Activated CD8-positive, alpha-beta memory T cell treated with anti-CD3 and anti-CD28 coated beads for 4 hours (primary cell): Measurements from ENCODE around the gene GALNT2.

Experiments used
- DNase-seq, 2 donors: peaks; one replicate each; pipeline ENCODE4 v3.0.0-alpha.2; 2020; ENCODE audit warnings: low read depth in 2 of 2

The GALNT2 gene

DNA sequence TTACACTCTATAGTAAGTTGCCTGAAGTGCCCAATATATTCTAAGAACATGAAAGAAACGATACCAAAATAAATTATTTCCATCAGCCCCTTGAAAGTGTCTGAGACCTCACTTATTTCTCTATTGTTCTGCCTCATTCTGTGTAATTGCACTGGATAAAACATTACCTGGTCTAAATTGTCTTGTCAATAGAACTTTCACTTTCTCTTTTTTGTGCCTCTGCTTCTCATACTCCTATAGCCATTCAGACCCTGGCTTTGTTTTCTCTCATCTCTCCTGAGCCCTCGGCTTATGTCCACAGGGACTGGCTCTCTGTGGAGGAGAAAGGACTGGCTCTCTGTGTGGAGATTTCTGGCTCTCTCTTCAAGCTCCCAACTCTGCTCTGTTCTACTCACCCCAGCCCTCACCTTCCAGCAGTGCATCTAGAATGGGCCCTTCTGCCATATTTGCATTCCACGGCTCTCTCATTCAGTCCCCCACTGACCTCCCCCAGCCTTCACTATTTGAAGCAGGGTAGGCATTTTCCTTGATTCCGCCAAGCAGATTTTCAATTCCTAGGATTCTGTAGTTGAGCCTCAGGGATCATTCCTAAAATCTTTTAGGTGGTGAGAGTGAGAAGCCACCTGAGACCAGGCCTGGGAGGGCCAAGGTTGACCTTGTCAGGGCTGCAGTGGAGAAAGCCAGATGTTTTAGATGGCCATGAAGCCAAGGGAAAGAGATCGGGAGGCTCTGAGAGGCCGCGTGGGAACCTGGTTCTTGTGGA lies 15.9 kb upstream of the GALNT2 start:
- DNase-seq: no peak

GRCh38 chr1:230052018-230052417 lies 15.0 kb upstream of the GALNT2 start:
- no peak for DNase-seq

DNA sequence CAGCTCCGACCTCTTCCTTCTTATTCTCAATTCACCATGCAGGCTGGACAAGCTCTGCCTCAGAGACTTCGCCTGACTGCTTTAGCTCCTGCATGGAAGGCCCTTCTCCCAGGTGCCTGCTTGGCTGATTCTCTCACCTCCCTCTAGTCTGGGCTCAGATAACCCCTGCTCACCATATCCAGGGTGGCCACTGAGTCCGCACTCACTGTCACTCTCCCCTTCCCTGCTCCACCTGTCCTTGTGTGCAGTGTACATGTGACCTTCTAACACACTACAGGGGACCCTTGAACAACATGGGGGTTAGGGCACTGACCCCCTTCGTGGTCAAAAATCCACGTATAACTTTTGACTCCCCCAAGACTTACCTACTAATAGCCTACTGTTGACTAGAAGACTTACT lies 14.4 kb upstream of the GALNT2 start:
- DNase-seq: no peak

- DNase-seq: no peak
These were observed 12.8 kb upstream of the GALNT2 start for GRCh38 chr1:230054092-230054749.

DNA sequence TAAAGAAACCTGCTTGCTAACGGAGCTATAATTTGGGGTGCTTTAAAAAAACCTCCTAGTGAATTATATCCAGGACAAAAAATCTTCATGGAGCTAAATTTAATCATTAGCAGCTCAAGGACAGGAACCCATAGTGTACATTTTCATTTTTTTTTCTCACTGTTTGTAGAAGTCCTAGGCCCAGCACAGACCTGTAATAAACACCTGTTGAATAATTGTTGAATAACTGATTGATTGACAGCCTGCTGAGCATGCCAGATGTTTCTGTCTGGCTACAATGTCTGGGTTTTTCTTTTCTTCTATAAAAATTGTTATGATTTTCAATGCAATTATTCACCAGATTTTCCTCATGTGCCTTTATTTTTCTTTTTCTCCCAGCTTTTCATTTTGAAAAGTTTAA lies 10.9 kb upstream of the GALNT2 start:
- DNase-seq: no peak

DNA sequence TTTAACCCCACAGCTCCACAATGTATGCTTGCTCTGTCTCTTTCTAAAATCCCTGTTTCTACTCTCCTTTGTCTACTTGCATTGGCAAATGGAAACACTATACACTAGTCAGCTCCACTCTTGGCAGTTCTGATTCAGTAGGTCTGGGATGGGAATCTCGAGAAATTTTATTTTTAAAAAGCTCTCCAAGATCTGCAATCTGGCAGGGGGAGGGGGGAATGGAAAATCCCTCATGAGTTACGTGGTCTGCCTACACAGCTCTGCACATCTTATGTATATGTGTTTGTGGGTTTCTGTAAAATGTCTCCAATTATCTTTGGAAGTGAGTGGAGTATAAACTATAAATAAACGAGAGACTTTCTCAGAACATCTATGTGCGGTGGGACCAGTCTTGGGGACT lies 9.9 kb upstream of the GALNT2 start:
- no peak for DNase-seq

DNA sequence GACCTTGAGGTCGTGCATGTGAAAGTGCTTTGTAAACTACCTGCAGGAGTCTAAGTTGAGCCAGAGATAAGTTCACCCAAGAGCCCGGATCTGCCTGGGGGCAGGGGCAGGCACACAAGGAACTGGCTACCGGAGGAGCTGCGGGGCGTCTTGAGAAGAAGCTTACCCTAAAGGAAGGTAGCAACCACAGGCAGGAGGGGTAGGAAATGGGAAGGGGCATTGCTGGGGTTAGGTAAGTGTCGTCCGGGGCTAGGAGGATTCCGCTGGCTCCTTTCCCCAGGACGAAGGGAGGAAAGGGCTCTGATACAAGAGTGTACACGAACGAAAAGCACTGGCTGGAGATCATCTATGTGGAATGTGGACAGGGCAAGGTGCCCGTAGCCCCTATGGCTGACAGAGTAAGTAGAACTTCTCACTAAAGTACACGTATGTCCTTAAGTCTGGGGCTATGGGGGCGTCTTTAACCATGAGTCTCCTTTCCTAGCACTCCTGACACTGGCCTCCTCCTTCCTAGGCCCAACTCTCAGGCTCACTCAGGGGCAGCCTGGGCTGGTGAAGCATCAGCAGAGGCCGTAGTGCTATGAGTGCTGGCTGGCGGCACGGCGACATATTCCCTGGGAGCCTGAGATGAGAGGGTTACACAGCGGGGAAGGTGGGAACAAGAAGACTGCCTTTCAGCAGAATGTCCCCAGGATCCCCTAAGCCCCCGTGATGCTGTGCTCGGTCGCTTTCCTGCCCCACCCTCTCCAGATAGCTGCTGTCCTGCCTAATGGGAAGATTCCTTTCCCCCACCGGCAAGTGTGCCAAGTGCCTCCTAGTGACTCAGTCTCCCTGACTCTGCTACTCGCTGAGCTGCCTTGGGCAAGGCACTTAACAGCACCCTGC lies 9.1 kb upstream of the GALNT2 start:
- DNase-seq: no peak

- DNase-seq: no peak
These were observed 8.4 kb upstream of the GALNT2 start for GRCh38 chr1:230058626-230059025.

GRCh38 chr1:230061801-230062200 lies 5.2 kb upstream of the GALNT2 start:
- DNase-seq: no peak

DNA sequence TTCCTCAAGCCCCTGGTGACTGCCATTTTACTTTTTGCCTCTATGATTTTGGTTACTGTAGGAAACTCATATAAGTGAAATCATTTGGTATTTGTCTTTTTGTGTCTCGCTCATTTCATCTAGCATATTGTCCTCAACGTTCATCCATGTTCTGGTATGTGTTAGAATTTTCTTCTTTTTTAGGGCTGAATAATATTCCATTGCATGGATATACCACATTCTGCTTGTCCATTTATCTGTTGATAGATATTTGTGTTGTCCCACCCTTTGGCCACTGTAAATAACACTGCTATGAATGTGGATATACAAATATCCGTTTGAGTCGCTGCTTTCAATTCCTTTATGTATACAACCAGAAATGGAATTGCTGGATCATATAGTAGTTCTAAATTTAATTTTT lies 4.5 kb upstream of the GALNT2 start:
- DNase-seq: no peak

DNA sequence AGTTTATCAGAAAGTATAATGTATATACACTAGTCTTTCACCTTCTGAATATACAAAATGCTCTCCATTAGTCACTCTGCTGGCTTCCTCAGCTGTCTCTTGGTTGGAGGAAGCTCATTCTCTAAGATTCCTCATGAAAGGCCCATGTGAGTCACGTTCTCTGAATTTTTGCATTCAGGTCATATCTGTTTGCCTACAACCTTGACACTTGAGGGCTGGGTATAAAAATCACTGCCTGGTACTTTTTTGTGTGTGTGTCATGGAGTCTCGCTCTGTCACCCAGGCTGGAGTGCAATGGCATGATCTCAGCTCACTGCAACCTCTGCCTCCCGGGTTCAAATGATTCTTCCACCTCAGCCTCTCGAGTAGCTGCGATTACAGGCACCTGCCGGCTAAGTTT lies 2.8 kb upstream of the GALNT2 start:
- DNase-seq: no peak

GRCh38 chr1:230065161-230065560 lies 1.9 kb upstream of the GALNT2 start:
- no peak for DNase-seq

GRCh38 chr1:230065571-230065970 lies 1.5 kb upstream of the GALNT2 start:
- no peak for DNase-seq

DNA sequence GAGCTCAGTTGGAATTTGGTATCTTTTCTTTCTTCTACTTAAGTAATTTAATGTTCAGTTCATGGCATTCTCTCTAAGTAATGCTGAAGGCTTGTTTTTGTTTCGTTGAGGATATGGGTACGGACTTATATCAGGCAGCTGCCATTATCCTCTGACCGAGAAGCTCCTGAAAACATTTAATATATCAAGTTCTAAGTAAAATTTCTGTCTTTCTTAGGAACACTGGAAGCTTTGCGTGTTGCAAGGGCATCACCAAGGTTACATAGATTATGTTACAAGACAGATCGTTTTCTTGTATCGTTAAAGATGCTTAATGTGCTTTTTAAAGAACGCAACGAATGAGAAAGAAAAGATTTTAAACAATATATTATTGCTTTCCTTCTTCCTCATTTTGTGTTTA lies 1.0 kb upstream of the GALNT2 start:
- DNase-seq: no peak

- DNase-seq: no peak
These were observed 407 bp downstream of the GALNT2 start for GRCh38 chr1:230067419-230067870.

DNA sequence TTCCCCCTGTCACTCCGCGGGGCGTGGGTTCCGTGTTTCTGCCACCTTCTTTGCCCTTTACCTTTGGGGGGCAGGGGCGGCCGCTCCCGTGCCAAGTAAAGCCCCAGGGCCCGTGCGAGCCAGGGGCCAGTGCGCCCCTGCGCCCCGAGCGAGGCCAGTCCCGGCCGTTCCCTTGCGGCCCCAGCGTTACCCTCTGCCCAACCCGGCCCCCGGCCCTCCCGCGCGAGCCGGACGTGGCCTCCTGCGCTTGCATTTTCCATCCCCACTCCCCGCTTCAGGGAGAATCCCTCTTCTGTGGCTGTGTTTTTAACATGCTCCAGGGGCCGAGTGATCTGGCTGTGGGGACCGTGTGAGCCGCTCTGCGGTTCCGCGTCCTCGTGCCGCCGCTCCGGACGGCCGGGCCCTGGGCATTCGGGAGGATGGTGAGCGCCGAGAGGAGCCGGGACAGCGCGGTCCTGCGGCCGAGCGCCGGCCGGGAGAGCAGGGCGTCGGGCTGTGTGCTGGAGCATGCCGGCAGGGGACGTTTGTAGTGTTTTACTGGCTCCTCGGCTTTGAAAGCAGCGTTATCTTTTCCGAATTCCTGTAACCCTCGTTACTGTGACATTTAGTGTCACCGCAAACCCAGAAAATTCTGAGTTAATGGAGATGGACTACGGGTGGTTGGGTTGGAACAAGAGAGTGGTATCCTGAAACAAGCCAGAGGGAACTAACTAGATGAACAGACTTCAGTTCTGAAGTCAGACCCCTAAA lies 1.0 kb downstream of the GALNT2 start:
- no peak for DNase-seq

GRCh38 chr1:230068621-230068873 lies 1.5 kb downstream of the GALNT2 start:
- DNase-seq: no peak

DNA sequence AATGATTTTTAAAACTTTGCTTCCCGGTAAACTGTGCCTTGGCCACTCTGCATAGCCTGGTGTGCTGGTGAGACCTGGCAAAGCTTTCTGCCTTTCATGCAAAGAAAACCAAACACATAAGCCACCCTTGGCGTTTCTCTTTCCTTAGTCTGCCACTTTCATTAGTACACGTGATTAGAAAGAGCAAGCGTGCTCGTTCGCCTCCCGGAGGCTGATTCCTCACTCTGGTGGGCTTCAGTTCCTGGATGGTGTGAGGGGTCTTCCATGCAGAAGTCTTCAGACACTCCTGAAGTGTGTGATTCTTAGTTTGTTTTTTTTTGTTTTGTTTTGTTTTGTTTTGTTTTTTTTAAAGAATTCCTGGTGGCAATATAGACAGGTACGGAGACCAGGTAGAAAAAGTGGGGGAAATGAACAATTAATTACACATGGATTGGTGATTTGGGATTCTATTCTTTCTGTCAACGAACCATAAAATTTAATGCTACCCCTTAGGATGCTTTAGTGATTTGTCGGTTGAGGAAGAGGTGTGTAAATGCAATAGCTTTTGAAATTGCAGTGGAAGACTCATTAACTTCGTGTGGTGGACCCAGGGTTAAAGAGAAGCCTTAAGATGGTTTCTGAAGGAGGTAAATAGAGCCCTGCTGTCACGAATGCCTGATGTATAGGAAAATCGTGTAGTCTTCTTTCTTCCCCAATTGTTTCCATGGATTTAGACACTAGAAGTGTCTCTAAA lies 2.1 kb downstream of the GALNT2 start:
- DNase-seq: no peak

DNA sequence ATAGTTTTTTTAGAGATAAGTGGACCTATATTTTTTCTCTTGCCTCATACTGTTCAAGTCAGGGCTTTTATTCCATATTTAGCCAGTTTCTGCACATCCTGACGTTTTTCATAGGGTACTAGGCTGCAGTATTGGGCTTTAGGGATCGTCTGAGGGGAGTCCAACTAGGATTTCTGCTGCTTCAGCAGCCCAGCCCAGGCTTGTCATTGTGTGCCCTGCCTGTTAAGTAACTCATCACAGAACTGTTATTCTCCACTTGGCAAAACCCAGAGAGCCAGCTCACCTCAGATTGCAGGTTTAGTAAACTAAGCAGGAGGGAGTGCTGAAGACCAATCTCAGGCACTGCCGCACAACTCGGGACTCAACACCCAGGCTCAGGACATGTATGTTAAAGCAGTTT lies 2.8 kb downstream of the GALNT2 start:
- DNase-seq: no peak

GRCh38 chr1:230070321-230071208 lies 3.5 kb downstream of the GALNT2 start:
- DNase-seq: no peak
